ENCODE data around the gene CTNNA1. TPM values are rescaled to one million over a fixed set of nuclear protein-coding genes. Genes with fewer than 3 reads are reported as not detected.
A peak's percentile ranks its signal among the peaks of the same experiment; 100 is the strongest.

The CTNNA1 gene
- total and polyA plus RNA-seq, 2 of the 8 experiments (the other 6 are each of a cell fraction or from before 2014, with no cell fraction given): 115 to 349 TPM

DNA sequence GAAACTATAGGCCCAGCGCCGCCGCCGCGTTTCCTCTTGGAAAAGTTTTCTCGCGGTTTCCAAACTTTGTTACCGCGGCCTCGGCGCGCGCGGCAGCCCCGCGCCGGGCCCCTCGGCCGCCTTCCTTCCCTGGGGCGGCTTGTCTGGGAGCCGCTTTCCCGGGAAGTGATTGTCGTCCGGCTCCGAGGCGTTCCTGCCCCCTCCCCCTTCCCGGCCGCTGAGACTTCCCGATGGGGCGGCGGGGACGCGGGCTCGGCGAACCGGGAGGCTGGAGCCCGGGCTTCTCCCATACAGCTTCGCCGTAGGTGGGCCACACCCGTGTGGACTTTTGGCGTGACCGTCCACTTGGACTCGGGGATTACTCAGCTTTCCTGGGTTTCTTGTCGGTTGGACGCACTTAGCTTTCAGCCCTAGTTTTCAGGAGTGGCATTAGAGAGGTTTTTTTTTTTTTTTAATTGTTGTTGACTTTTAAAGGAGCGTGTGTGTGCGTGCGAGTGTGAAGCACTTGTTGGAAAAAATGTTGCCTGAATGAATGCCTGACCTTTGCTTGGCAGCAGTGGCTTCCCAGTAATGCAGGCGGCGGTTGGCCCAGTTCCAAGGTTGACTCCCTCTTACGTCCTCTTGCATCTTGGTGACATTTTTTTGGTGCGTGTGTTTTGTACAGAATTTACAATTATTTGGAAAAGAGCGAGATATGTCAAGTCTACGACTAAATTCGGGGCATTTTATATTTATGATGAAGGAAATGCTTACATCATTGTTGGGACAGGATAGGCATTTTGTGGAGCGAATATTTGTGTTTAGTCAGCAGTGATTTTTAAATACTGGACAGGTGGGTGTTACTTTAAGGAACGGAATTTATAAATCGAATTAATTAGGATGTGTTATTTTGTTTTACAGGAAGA is 821 bp downstream of the CTNNA1 start:
- peaks cover 11% of the 10 kb centered on the region; the same call in 1 of the 2 replicates for H3K23me2 ChIP-seq (ENCODE audit: low read depth, low read length)
- H3K14ac ChIP-seq (ENCODE audit: insufficient read length): no peak overlapping the region
- H4K5ac ChIP-seq (ENCODE audit: insufficient read length, low read depth, low read length): peak overlapping the region; percentile 92
- peak overlapping the region; percentile 74 to 91 (median 82) for H3K4me3 ChIP-seq (ENCODE audit: extremely low read depth in 1 of 4, insufficient read depth in 2 of 4, low read depth in 3 of 4, low read length in 4 of 4)
- H2BK20ac ChIP-seq (ENCODE audit: low read length): no peak overlapping the region
- DNase-seq (ENCODE audit: low read depth in 1 of 2, low spot score in 2 of 2) (peak in 1 of 2 experiments; percentile 68), FAIRE-seq (no peak)
- peaks cover 0 to 25% (median 10%) of the 10 kb centered on the region in 4 experiments; a peak in 3 of 8 replicates for H3K36me3 ChIP-seq (ENCODE audit: control insufficient read depth in 2 of 4, insufficient read depth in 4 of 4, low read length in 3 of 4)
- no peaks in the 10 kb centered on the region for H3K27me3 ChIP-seq (replicated peaks in 1 of 4; ENCODE audit: control insufficient read depth in 3 of 4, extremely low read depth in 1 of 4, insufficient read depth in 3 of 4, low read length in 3 of 4)
- peaks cover 8 to 10% of the 10 kb centered on the region in 2 experiments; a peak in 3 of 4 replicates for H3K9me3 ChIP-seq (ENCODE audit: insufficient read depth in 2 of 2, low read depth in 1 of 2, low read length in 1 of 2)
- 4% methylated on average over 32 of the region's 58 CpGs; no CpG with 5 or more reads in 1 of the 2 experiments for WGBS, 2 experiments (ENCODE audit: extremely low coverage in 1 of 2, insufficient coverage in 1 of 2, insufficient read length in 1 of 2, insufficient replicate concordance in 2 of 2, low coverage in 1 of 2, low lambda C conversion rate in 2 of 2, missing lambda C conversion rate in 1 of 2)
- H4K20me1 ChIP-seq (replicated peaks in 1 of 2; ENCODE audit: control insufficient read depth in 1 of 2, insufficient read depth in 2 of 2, low read length in 2 of 2): peaks cover 0 to 17% of the 10 kb centered on the region in 2 experiments
- ChIA-PET CTCF (ENCODE audit: partially characterized antibody) (no interaction called here), POLR2A (ENCODE audit: partially characterized antibody) (interaction anchor here (0.6 to 3.6 kb wide), 22 partner anchors 9 to 450 kb away, joined by 3 to 23 read pairs (median 3); partner anchors contain the start of gene HSPA9)
- no peak overlapping the region for H3K23ac ChIP-seq (ENCODE audit: insufficient read length)
- no peak overlapping the region for H2AFZ ChIP-seq (ENCODE audit: low read length)
- peak overlapping the region; percentile 80 to 89 (median 86) for H3K9ac ChIP-seq (replicated peaks in 1 of 4; ENCODE audit: extremely low read depth in 1 of 4, low read depth in 3 of 4, low read length in 3 of 4)
- peak overlapping the region; percentile 81; the same call in 1 of the 2 replicates for H4K8ac ChIP-seq (ENCODE audit: extremely low read depth, insufficient read depth, low read length)
- H2BK15ac ChIP-seq (ENCODE audit: low read length): no peak overlapping the region
- peak overlapping the region; percentile 90 for H2AK5ac ChIP-seq (ENCODE audit: low read depth, low read length)
- H3K4ac ChIP-seq (replicated peaks; ENCODE audit: insufficient read length, low read depth, low read length): no peak overlapping the region
- peak overlapping the region; percentile 79 to 98 for H3K4me2 ChIP-seq (ENCODE audit: insufficient read depth in 1 of 2, low read depth in 2 of 2, low read length in 2 of 2)
- H3K56ac ChIP-seq (replicated peaks; ENCODE audit: insufficient read length, low read depth, low read length): peak overlapping the region; percentile 66
- H3K27ac ChIP-seq (ENCODE audit: low read depth, low read length): peak overlapping the region; percentile 82; the same call in 1 of the 2 replicates
- H3K4me1 ChIP-seq (replicated peaks in 1 of 4; ENCODE audit: control insufficient read depth in 3 of 4, insufficient read depth in 4 of 4, low read length in 3 of 4): peaks cover 2 to 11% (median 9%) of the 10 kb centered on the region in 4 experiments; a peak in 5 of 7 replicates
- peak overlapping the region; percentile 60; the same call in 1 of the 2 replicates for H2BK5ac ChIP-seq (ENCODE audit: low read depth, low read length)
- peak overlapping the region; percentile 97 for H3K18ac ChIP-seq (ENCODE audit: extremely low read depth, low read length)
- peaks cover 5% of the 10 kb centered on the region; the same call in 1 of the 2 replicates for H3K79me1 ChIP-seq (ENCODE audit: low read depth, low read length)
- H2BK12ac ChIP-seq (ENCODE audit: low read depth, low read length): no peak overlapping the region
- no peak overlapping the region for H2BK120ac ChIP-seq (replicated peaks; ENCODE audit: low read depth, low read length)
- peaks cover 40 to 50% of the 10 kb centered on the region in 2 experiments for H3K79me2 ChIP-seq (ENCODE audit: control insufficient read depth in 1 of 2, insufficient read depth in 2 of 2, low read length in 2 of 2)
- H4K91ac ChIP-seq (replicated peaks; ENCODE audit: insufficient read length, low read length): peak overlapping the region; percentile 96
- TF ChIP-seq BRCA1 (IDR thresholded peaks at IDR 0.05; ENCODE audit: low read depth, low read length) (no peak), EGR1 (IDR thresholded peaks at IDR 0.05; ENCODE audit: borderline replicate concordance, low read depth, low read length) (peak; percentile 4; the same call in 1 of the 2 replicates), EZH2 (IDR thresholded peaks at IDR 0.05; ENCODE audit: low read depth, low read length, severe bottlenecking) (no peak)
